HEK293 (cell line): ENCODE measurements around the gene NFKB1.

Experiments used
- ATF2 ChIP-seq: fragments of 450-650 bp; formaldehyde crosslinking; IDR thresholded peaks from 2 replicates; pipeline ENCODE4 v1.5.1; 2016; ENCODE audit warnings: missing biosample characterization, missing genetic modification characterization, low read depth
- CTCF ChIP-seq: fragments of 450-650 bp; formaldehyde crosslinking; IDR thresholded peaks from 2 replicates; pipeline ENCODE4 v1.5.1; 2016; ENCODE audit warnings: missing biosample characterization, missing genetic modification characterization
- GLI4 ChIP-seq: fragments of 450-650 bp; formaldehyde crosslinking; IDR thresholded peaks from 2 replicates; pipeline ENCODE4 v1.5.1; 2016; ENCODE audit warnings: missing biosample characterization, missing genetic modification characterization
- HOXD13 ChIP-seq: sonication (generic); formaldehyde crosslinking; IDR thresholded peaks from 2 replicates; pipeline ENCODE4 v1.8.0; 2022; ENCODE audit warnings: missing genetic modification reagents, borderline replicate concordance
- MEIS1 ChIP-seq: sonication (generic); formaldehyde crosslinking; IDR thresholded peaks from 2 replicates; pipeline ENCODE4 v1.8.1; 2022; ENCODE audit warnings: missing genetic modification reagents, mild to moderate bottlenecking, borderline replicate concordance
- REPIN1 ChIP-seq: fragments of 450-650 bp; formaldehyde crosslinking; IDR thresholded peaks from 2 replicates; pipeline ENCODE4 v1.5.1; 2017; ENCODE audit warnings: missing biosample characterization, missing genetic modification characterization, low read depth
- SALL2 ChIP-seq: fragments of 450-650 bp; formaldehyde crosslinking; IDR thresholded peaks from 2 replicates; pipeline ENCODE4 v1.5.0; 2017; ENCODE audit warnings: missing biosample characterization, mild to moderate bottlenecking, missing genetic modification characterization, borderline replicate concordance
- ZNF148 ChIP-seq: fragments of 450-650 bp; formaldehyde crosslinking; IDR thresholded peaks from 2 replicates; pipeline ENCODE4 v1.5.0; 2017; ENCODE audit warnings: missing biosample characterization, missing genetic modification characterization, borderline replicate concordance
- ZNF175 ChIP-seq: fragments of 450-650 bp; formaldehyde crosslinking; IDR thresholded peaks from 2 replicates; pipeline ENCODE4 v1.5.1; 2016; ENCODE audit warnings: missing biosample characterization, missing genetic modification characterization
- ZNF391 ChIP-seq: fragments of 450-650 bp; formaldehyde crosslinking; IDR thresholded peaks from 2 replicates; pipeline ENCODE4 v1.5.1; 2016; ENCODE audit warnings: low read depth, missing biosample characterization, missing genetic modification characterization, borderline replicate concordance

- no peak for TF ChIP-seq HOXD13 (CRISPR knock-in tag)
- no peak for TF ChIP-seq CTCF (tag by site-specific recombination)
- TF ChIP-seq MEIS1, result no peak
- no peak for TF ChIP-seq ZNF175 (tag by site-specific recombination)
- TF ChIP-seq REPIN1, result no peak
- no peak for TF ChIP-seq ZNF148 (tag by site-specific recombination)
- no peak for TF ChIP-seq GLI4 (tag by site-specific recombination)
- no peak for TF ChIP-seq ATF2 (tag by site-specific recombination)
- no peak for TF ChIP-seq ZNF391 (tag by site-specific recombination)
- TF ChIP-seq SALL2 (tag by site-specific recombination), result no peak
These were observed 8.5 kb upstream of the NFKB1 start for GRCh38 chr4:102492531-102493241.
